HFFc6 (cell line): ENCODE data around the gene CORO7. TPM values are rescaled to one million over a fixed set of nuclear protein-coding genes. Genes with fewer than 3 reads are reported as not detected.

Experiments used
- DNase-seq: peaks from one replicate; pipeline ENCODE4 v3.0.0-alpha.2; 2018
- H3K27ac Mint-ChIP-seq: 2 replicates; pipeline ENCODE4 v1.8.0; 2020; ENCODE audit warnings: mild to moderate bottlenecking, mixed read lengths
- H3K27me3 Mint-ChIP-seq: 2 replicates; pipeline ENCODE4 v1.8.0; 2021; ENCODE audit warnings: mild to moderate bottlenecking, moderate library complexity, mixed read lengths; ENCODE audit not compliant: insufficient read depth
- H3K36me3 Mint-ChIP-seq: 2 replicates; pipeline ENCODE4 v1.8.0; 2021; ENCODE audit warnings: low read depth, mixed read lengths
- H3K4me1 Mint-ChIP-seq: 2 replicates; pipeline ENCODE4 v1.8.0; 2020; ENCODE audit warnings: low read depth, mixed read lengths
- H3K4me3 Mint-ChIP-seq: 2 replicates; pipeline ENCODE4 v1.8.0; 2020; ENCODE audit warnings: mild to moderate bottlenecking, moderate library complexity, mixed read lengths
- H3K9me3 Mint-ChIP-seq: 2 replicates; pipeline ENCODE4 v1.8.0; 2020; ENCODE audit warnings: mild to moderate bottlenecking, mixed read lengths
- CTCF ChIP-seq: fragments of 200-600 bp; sonication (generic); IDR thresholded peaks from 2 replicates; pipeline ENCODE4 v1.5.0; 2021; ENCODE audit warnings: antibody characterized with exemption, mild to moderate bottlenecking
- total RNA-seq, 6 experiments: library from RNA; stranded (reverse); fragmentation: NEBNext Ultra II Directional; extraction: Animal tissue kit (Norgen Biotek cat#: 25700); gene quantifications; 2 replicates in 1 of 6; 3 replicates in 5 of 6; pipeline ENCODE4 v1.2.3, GENCODE V29; 2021

Gene CORO7
- total RNA-seq, 6 experiments from 2014 or later: 12.1 to 20.9 (median 17.2) TPM

GRCh38 chr16:4318967-4319366, 97.4 kb downstream of the CORO7 start:
- no peaks in the 10 kb centered on the region for H3K36me3 Mint-ChIP-seq
- H3K27ac Mint-ChIP-seq: peak overlapping the region; percentile 64; the same call in 1 of the 2 replicates
- H3K4me3 Mint-ChIP-seq: peak overlapping the region; percentile 88
- DNase-seq: no peak
- peaks cover 32% of the 10 kb centered on the region for H3K4me1 Mint-ChIP-seq
- H3K9me3 Mint-ChIP-seq: no peaks in the 10 kb centered on the region
- no peak for TF ChIP-seq CTCF
- H3K27me3 Mint-ChIP-seq: no peaks in the 10 kb centered on the region

GRCh38 chr16:4318451-4318910, 97.9 kb downstream of the CORO7 start:
- Mint-ChIP-seq H3K27ac (peak overlapping the region; percentile 64; the same call in 1 of the 2 replicates), H3K9me3 (no peaks in the 10 kb centered on the region), H3K4me3 (peak overlapping the region; percentile 88), H3K4me1 (peaks cover 32% of the 10 kb centered on the region), H3K27me3 (no peaks in the 10 kb centered on the region), H3K36me3 (no peaks in the 10 kb centered on the region)
- DNase-seq: no peak
- no peak for TF ChIP-seq CTCF

- no peaks in the 10 kb centered on the region for H3K27me3 Mint-ChIP-seq
- H3K4me1 Mint-ChIP-seq: peaks cover 32% of the 10 kb centered on the region
- H3K9me3 Mint-ChIP-seq: no peaks in the 10 kb centered on the region
- H3K36me3 Mint-ChIP-seq: no peaks in the 10 kb centered on the region
- H3K4me3 Mint-ChIP-seq: peak overlapping the region; percentile 88
- H3K27ac Mint-ChIP-seq: peak overlapping the region; percentile 64
- DNase-seq: no peak
- TF ChIP-seq CTCF: no peak
Measured at GRCh38 chr16:4317532-4318450, 98.6 kb downstream of the CORO7 start.

- Mint-ChIP-seq H3K4me1 (peaks cover 32% of the 10 kb centered on the region), H3K27me3 (no peaks in the 10 kb centered on the region), H3K4me3 (peak overlapping the region; percentile 88), H3K36me3 (no peaks in the 10 kb centered on the region), H3K27ac (peak overlapping the region; percentile 64), H3K9me3 (no peaks in the 10 kb centered on the region)
- DNase-seq: no peak
- no peak for TF ChIP-seq CTCF
Measured at GRCh38 chr16:4316864-4317531, 99.4 kb downstream of the CORO7 start.

GRCh38 chr16:4316108-4316863, 100.1 kb downstream of the CORO7 start:
- Mint-ChIP-seq H3K4me3 (peak overlapping the region; percentile 88), H3K4me1 (peaks cover 32% of the 10 kb centered on the region), H3K27ac (peak overlapping the region; percentile 64), H3K36me3 (no peaks in the 10 kb centered on the region), H3K27me3 (no peaks in the 10 kb centered on the region), H3K9me3 (no peaks in the 10 kb centered on the region)
- TF ChIP-seq CTCF: no peak
- DNase-seq: no peak
